Retinal pigment epithelial cell (primary cell): Measurements from ENCODE around the gene TENM4.

Experiments
- DNase-seq: peaks from one replicate; pipeline ENCODE4 v3.0.0-alpha.2; 2010; ENCODE audit warnings: low read depth
- H3K4me3 ChIP-seq: 2 replicates; pipeline ENCODE4 v1.5.1; 2011; ENCODE audit warnings: mild to moderate bottlenecking, low read length, control low read depth, moderate library complexity
- CTCF ChIP-seq: conservative IDR thresholded peaks from 2 replicates; pipeline ENCODE4 v1.5.1; 2011; ENCODE audit warnings: low read depth, low read length, control low read depth, inconsistent platforms

The TENM4 gene

GRCh38 chr11:78926633-78927338 lies 514.0 kb downstream of the TENM4 start:
- DNase-seq, result no peak
- TF ChIP-seq CTCF, result no peak
- H3K4me3 ChIP-seq, result no peak overlapping the region

- H3K4me3 ChIP-seq, result no peak overlapping the region
- DNase-seq, result no peak
- no peak for TF ChIP-seq CTCF
Observed at GRCh38 chr11:78925387-78925786, 515.4 kb downstream of the TENM4 start.

DNA sequence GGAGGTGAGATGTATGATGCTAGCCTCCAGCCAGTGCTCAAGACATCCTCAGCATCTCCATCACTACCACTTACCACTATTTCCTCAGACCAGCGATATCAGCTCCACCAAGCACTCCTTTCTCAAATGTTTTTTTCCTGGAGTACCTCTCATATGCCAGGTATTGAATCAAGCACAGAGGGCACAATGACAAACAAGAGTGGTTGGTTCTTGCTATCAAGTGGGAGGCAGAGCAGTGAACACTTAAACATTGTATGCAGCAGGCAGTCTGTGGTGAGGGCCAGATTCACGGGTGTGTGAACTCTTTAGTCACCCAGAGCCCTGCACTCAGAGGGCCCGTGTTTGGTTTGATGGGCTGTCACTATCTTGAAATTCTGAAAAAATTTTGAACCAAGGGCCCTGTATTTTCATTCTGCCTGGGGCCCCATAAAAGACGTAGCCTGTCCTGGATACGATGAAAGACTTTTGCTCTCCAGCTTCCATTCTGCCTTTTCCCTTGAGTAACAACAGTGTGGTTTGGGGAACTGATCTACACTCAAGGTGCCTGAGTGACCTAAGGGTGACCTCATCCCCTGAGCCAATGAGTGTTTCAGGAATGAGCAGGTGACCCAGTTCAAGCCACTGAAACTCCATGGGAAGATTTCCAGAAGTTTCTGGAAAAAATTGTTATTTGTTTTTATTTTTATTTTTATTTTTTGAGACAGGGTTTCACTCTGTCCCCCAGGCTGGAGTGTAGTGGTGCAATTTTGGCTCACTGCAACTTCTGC lies 517.8 kb downstream of the TENM4 start:
- DNase-seq, result no peak
- no peak overlapping the region for H3K4me3 ChIP-seq
- TF ChIP-seq CTCF, result no peak

GRCh38 chr11:78921509-78921908 lies 519.3 kb downstream of the TENM4 start:
- TF ChIP-seq CTCF, result no peak
- DNase-seq, result no peak
- no peak overlapping the region for H3K4me3 ChIP-seq

GRCh38 chr11:78920329-78920728 lies 520.5 kb downstream of the TENM4 start:
- no peak overlapping the region for H3K4me3 ChIP-seq
- no peak for DNase-seq
- no peak for TF ChIP-seq CTCF

- no peak for TF ChIP-seq CTCF
- no peak overlapping the region for H3K4me3 ChIP-seq
- DNase-seq, result no peak
Observed at GRCh38 chr11:78916759-78917158, 524.1 kb downstream of the TENM4 start.

DNA sequence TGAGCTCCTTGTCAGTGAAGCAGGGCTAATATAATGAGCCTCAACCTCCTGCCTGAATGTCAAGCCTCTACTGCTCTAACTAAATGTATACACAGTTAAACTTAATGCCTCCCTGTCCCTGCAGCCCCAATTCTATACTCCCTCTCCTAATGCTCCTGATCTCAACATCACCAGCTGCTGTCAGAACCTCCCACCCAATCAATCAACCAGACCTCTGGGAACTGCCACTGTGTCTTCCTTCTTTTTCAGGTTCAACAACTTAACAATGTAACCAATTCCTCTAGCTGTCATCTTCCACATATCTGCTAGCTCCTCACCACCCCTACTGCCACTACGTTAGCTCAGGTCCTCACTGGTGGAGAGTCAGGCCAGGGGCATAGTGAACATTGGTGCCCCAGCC lies 526.3 kb downstream of the TENM4 start:
- DNase-seq, result no peak
- H3K4me3 ChIP-seq, result no peak overlapping the region
- no peak for TF ChIP-seq CTCF
